Skin of body (tissue), 2 donors: Measurements from ENCODE around the gene MCF2L. TPM values are rescaled to one million over a fixed set of nuclear protein-coding genes. Genes with fewer than 3 reads are reported as not detected.

ENCODE experiments used
- DNase-seq: peaks from one replicate; lab custom pipeline; 2025; lab: John Stamatoyannopoulos, UW
- total RNA-seq: library from RNA; depleted of rRNA; stranded (reverse); fragments of >200 nt; gene quantifications from one replicate; pipeline ENCODE4 v1.2.3, GENCODE V29; 2014

Gene MCF2L
- total RNA-seq, 1 donor from 2014 or later = 23.9 TPM

DNA sequence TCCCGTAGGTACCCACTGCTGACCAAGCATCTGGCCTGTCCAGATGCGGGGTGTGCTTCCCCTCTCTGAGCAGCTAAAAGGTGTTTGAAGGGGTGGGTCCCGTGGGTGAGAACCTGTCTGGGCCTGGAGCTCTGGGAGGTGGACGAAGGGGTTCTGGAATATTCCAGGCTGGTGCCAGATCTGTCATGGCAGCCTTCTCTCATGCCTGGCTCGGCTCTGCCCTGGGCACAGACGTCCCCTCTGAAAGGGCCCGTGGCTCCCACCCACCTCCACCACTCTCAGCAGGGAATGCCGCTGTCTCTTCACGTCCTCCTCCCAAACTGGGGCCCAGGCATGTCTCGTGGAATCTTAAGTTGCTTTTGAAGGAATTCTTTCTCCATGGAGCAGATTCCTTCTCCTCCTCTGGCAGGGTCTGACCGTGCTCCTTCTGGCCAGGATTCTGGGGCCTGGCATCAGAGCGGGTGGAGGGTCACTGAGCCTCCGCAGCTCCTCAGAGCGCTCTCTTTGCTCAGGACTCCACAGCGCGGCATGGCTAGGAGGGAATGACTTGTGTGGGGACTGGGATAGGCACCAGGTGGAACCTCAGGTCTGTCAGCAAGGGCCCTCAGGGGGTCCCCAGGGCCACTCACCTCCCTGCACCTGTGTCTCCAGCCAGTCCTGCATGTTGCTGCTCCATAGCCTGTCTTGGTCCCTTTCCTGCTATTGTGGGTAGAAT, 5.9 kb upstream of the MCF2L start:
- DNase-seq = no peak

DNA sequence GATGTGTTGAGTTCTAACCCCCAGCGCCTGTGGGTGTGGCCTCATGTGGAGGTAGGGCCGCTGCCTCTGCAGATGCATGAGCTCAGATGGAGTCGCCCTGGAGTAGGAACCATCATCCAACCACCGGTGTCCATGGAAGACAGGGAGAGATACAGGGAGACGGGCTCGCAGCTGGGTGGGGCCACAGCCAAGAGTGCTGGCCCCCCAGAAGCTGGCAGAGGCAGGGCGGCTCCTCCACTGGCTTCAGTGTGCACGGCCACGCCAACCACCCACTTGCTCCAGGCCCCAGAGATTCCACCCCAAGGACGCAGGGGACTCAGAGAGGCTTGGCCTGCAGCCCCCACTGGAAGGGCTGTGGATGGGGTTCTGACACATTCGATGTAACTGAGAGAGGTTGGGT, 5.4 kb upstream of the MCF2L start:
- DNase-seq = no peak

DNA sequence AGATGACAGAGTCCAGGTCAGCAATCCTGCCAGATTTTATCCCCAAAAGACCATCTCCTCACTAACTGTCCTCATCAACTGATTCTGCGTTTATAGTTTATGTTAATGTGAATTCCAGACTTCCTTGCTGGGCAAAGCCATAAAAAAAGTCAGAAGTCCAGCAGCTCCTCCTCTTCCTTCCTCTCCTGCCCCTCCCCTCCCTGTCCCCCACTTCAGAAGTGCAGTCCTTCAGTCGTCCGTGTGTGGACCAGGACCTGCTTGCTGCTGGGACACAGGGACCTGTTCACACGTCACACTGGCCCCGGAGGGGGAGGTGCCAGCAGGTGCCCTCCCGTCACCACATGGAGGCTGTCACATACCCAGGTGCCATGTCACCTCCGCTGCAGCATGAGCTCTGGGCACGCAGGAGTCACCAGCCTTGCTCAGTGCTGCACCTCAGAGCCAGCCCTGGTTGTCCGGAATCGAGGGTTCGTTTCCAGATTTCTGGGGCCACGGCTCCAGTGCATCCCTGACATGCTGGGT, 4.0 kb upstream of the MCF2L start:
- no peak for DNase-seq

DNA sequence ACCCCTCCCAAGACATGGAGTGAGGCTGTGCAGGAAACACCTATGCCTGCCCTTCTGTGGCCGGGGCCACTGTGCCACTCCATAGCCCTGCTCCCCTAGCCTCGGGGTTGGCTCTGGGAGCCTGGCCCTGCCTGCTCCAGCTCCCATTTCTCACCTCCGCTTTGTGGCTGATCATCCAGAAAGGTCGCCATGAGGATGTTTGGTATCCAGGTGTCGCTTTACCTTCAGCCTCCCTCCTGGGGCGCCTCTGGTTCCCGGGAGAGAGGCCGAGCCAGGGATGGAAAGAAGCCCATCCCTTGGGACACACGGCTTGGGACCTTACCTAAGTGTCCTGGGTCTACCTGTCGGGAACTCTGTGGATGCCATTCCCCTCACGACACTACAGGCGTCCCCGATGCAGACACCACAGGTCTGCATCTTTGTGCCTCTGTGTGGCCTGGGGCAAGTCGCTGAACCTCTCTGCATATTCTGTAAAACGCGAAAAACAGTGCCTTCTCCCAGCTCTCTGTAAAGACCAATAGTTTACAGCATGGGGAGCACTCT, 3.4 kb upstream of the MCF2L start:
- no peak for DNase-seq

DNA sequence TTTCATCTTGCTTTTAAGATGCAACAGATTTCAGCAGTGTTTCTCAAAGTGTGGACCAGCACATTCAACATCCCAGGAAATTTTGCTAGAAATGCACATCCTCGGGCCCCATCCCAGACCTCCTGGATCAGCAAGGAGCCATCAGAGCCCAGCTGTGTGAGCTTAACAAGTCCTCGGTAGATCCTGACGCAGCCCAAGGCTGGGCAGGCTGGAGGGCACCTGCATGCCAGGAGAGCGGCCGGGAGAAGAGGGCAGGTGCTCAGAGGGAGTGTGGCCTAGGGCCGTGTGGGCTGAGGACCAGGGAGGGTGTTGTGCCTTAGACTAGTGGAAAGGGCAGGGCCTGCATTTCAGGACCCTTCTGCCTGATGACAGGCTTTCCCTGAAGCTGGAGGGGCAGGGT, 2.2 kb upstream of the MCF2L start:
- DNase-seq = no peak

DNA sequence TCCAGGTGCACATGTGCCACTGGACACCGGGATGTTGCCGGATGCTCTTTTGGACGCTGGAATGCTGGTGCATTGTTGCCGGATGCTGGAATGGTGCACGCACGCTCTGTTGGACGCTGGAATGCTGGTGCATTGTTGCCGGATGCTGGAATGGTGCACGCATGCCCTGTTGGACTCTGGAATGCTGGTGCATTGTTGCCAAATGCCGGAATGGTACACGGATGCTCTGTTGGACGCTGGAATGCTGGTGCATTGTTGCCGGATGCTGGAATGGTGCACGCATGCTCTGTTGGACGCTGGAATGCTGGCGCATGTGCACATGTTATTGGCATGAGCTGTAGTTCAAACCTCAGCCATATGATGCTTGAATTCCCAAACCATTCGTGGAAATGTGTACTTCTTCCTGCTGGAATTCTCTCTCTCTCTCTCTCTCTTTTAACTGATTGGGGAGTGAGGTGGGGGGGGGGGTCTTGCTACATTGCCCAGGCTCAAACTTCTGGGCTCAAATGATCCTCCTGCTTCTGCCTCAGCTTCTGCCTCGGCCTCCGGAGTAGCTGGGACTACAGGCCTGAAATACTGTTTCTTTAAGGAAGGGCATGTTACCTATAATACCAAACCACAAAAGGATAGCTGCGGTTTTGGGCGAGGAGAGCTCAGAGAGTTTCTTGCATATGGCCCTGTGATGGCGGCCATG, 1.2 kb upstream of the MCF2L start:
- peak; percentile 51 for DNase-seq

DNA sequence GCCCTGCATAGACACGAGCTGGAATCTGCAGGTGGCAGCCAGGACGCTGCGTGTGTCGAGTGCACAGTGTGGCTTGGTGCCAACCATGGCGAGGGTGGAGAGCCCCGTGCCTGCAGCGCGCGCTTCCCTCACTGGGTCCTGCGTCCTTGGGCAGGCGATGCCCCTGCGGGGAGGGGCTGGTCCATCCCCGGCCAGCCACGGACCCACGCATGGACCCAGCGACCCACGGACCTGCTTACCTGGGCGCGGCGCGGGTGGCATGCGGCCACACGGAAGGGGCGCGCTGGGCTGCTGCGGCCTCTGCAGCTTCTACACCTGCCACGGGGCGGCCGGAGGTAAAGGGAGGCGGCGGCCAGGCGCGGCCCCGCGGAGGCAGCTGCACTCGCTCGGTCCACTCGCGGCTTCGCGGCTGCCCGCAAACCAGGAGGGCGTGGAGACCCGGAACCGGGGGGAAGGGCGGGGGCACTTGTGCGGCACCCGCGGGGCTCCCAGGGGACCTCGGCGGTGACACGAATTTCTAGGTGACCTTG, 569 bp upstream of the MCF2L start:
- DNase-seq = no peak

DNA sequence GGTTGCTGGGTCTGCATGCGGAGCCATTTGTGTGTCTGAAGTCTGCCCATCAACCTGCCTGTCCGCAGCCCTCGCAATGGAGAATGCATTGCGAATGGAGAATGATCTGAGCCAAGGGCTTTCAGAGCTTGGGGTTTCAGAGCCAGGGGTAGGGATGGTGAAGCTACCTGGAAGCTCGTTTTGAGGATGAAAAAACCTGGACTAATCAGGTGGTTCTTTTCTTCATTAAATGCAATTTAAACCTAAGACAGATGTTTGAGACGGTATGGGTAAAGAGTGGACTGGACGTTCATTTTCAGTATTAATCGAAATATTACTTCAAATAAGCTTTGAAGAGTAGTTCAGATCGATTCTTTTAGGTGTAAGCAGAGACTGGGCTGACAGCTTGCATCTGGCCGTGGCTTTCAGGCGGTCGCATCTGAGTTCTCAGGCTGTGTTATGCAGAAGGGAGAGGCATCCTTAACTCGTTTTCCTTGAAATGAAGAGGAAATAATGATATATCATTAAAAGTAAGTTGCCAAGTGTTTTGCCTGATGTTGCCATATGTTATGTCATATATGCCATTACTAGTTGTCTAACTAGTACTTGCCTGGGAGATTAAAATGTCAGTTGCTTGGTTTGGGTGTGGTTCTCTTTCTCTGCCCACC, 801 bp downstream of the MCF2L start:
- no peak for DNase-seq

DNA sequence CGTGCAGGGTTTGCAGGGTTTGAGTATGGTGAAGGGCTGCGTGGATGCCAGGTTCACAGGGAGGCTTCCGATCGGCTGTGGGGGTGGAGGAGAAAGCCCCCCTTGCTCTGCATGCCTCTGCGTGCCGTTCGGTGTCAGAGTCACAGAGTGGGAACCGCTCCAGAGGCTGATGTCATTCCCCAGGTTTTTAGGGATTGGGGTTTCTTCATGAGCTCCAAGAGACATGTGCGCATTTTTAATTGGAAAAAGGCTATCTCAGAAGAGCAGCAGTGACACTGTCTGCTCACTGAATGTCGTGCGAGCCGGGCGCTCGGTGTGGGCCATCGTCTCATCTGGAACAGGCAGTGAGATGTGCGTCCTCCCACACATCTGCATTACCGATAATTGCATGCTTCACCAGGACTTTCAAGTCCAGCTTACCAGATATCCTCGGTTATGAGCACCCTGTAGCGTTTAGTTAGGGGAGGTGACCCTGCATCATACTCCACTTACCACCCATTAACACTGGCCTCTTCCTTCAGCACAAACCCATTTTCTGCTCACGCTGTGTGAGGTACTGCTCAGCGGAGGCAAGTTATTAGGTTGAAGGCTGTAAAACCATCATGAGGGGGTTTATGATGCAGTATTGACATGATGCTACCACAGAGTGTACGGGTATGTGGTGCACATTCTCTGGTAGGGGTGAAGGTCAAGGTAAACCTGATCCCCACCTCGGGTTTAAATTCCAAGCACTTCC, 1.7 kb downstream of the MCF2L start:
- DNase-seq = peak; percentile 59

DNA sequence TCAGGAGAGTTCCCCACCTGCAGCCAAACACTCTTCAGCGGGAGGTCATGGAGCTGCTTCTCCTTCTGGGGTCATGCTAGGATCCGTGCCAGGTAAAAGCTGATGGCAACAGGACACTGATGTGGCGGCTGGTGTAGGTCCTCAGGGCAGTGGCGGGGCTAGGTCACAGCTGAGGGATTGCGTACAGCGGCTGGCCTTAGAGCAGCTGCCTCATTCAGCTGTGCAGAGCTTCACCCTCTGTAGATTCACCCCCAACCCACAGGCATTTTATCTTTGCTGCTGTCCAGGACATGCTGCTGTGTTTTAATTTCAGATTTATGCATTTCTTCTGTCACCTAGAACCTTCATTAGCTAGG, 2.3 kb downstream of the MCF2L start:
- DNase-seq = no peak

DNA sequence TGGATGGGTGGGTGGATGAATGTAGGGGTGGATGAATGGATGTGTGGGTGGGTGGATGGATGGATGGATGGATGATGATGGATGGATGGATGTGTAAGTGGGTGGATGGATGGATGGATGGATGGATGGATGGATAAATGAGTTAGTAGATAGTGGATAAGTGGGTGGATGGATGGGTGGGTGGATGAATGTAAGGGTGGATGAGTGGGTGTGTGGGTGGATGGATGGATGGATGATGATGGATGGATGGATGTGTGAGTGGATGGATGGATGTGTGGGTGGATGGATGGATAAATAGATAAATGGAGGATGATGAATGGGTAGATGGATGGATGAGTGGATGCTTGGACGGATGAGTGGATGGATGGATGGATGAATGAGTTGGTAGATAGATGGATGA, 3.2 kb downstream of the MCF2L start:
- DNase-seq = no peak

DNA sequence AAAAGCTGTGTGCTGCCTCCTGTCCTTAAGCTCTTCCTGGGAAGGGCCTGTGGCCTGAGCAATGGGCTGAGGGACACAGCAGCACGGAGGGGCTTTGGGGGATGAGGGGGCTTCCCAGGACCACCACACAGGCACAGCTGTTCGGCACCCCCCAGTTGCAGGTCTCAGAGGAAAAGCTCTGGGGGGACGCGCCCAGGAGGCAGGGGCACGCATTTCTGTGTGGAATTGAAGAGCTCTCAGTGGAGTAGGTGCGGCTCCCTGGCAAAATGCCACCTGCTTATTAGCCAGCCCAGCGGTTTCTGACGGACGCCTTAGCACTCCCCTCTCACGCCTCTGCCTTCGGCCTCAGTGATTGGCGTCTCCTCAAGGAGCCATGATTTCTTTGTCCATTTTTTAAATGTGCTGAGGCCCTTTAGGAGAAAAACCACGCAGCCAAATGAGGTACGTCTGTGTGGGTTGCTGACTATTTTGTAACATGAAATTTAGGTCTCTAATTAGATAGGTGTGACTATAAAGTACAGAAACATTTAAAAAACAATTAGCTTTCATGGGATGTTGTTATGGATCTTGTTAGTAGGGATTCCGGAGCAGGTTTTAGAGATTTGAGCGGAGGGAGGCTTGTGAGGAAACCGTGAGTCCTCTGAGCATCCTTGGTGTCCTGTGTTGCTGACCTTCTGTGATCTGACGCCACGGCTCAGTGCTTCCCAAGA, 4.0 kb downstream of the MCF2L start:
- no peak for DNase-seq

DNA sequence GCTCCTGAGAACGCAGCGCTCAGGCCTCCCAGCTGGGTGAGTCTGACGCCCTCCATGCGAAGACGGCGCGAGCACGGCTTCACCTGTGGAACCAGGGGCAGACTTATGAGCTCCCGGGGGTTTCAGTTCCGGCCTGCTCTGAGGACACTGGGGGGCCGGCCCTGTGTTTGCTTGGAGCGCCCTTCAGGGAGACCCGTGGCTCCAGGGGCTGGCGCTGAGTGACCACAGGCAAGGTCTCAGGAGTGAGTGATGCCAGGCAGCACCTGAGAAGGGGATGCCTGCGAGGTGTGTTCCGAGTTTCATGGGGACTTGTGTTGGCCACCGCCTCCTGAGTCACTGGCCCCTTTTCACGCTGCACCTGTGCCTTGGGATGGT, 4.5 kb downstream of the MCF2L start:
- DNase-seq = no peak

DNA sequence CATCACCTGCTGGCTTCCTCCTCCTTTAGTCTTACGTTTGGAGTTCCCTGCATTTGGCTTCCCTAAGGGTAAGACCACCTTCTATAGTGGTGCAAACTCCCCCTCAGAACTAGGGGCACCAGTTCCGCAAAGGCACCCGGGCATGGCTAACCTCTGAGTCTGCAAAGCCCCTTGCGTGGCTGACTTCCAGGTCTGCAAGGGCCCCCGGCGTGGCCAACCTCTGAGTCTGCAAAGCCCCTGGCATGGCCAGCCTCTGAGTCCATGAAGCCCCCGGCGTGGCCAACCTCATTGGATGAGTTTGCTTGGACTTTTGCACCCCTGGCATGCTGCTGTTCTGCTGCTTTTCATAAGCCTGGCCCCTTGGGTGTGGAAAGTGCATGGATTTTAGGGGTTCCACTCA, 5.1 kb downstream of the MCF2L start:
- DNase-seq = no peak

DNA sequence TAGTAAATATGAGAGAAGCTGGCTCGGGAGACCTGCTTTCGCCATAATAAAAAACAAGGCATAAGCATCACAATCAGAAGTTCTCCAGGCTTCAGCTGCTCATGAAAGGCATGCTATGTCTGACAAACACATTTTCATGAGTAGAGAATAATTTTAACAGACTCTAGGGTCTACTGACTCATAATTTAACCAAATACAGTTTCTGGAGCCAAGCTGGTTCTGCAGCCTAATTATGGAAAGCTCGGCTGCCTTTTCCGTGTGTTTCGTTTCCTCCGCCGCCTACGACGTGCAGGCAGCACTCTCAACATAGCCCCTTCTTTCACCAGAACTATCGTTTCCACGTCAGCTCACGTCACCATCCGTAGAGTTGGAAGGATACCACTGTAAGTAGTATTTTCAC, 5.7 kb downstream of the MCF2L start:
- no peak for DNase-seq

DNA sequence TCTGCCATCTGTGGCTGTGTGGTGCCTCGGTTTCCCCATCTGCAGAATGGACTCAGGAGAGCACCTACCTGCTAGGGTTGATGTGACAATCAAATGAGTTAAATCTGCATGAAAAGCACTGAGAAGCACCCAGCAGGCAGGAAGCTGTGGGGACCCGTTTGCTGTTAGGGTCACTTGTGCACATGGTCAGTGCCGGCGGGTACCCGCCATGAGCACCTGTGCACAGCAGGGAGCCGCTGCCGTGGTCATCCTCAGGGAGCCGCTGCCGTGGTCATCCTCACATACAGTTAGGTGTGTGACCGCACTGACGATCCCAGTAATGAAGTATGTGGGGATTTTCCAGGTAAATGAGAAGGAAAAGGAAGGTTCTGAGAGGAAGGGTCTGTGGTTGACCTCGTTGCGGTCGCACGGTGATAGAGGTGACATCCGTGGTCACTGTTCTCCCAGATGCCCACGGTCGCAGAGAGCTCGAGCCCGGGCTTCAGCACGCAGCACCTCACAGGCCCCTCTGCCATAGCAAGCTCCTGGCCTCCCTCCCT, 6.5 kb downstream of the MCF2L start:
- DNase-seq = no peak

DNA sequence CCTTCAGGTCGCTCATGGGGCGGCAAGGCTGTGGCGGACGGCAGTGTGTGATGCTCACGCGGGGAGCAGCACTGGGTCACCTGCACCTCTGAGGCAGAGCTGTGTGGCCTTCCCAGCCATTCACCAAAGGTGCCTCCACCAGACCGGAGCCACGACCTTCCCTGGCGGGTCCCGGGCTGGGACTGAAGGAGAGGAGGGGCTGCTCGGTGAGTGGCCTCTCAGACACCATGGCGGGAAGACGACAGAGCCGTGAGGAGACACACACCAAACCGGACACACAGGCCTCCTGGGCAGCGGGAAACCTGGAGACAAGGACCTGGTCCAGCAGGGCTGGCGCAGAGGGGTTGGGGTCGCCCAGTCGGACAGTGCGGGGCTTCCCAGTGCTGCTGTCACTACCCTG, 7.5 kb downstream of the MCF2L start:
- no peak for DNase-seq

DNA sequence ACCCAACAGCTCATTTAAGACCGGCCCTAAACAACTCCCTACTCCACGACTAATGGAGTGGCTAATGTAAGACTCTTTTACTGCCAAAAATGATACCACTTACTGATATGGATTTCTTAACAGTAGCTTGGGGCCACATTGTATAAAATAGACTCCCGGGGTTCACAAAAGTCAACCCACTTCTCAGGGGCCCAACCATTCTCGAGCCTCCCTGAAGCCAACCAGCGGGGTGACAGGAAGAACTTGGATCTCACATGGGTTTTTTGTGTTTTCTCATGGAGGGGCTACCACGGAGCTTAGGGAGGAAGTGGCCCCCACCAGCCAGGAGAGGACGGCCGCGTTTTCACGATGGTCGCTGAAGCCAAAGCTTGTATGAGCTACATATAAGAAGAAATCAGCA, 8.1 kb downstream of the MCF2L start:
- no peak for DNase-seq

DNA sequence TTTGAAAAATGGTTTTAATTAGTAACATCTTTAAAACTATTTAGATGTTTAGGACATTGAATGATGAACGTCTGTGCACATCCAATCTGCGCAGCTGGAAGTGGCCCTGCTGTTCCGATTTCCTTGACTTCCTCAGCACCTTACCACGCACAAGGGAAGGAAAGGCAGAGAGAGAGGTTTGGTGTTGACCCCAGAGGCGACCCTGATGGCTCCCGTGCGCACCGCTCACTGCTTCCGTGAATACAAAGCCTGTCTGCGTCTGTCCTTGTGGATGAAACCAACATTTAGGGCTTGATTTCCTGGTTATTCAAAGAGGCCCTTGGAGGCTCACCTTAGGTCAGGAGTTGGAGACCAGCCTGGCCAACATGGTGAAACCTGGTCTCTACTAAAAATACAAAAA, 8.5 kb downstream of the MCF2L start:
- DNase-seq = no peak

DNA sequence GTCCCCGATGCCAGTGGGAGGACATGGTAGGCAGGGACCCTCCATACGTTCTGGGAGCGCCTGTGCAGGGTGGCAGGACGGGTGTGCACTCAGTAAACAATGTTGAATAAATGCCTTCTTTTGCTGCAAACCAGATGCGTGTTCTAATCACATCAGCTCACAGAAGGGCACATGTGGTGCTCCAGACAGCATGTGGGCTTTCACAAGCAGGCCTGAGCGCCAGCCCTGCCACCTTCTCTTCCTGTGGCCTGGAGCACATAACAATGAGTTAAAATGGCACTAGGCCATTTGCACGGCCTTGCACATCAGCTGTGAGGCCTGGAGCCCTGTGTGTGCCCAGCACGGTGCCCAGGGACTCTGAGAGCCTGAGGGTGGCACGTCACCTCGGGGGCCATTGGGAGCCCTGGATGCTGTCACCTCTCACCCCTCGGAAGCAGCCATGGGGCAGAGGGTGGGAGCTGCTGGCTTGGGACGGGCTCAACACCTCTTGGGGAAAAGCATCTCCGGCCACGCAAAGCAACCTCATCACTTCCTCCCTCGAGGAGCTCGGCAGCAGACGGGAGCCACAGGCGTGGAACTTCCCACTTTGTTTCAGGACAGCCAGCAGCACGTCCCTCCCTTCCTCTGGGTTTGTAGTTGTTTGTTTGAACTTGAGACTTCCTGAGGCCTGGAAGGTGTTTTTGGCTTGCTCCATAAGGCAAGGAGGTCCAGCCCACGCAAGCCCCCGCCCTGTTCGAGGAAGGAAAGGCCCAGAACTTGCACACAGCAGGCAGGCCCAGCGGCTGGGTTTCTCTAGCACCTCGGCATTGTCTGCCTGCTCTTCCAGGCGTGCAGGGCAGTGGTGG, 9.8 kb downstream of the MCF2L start:
- no peak for DNase-seq
